ENCODE measurements around the gene CYTH4. TPM values are rescaled to one million over a fixed set of nuclear protein-coding genes. Genes with fewer than 3 reads are reported as not detected.

The CYTH4 gene
- total and polyA plus RNA-seq, 10 of the 15 experiments (the other 5 are each of a cell fraction or from before 2014, with no cell fraction given) = 1.5 to 27.3 (median 16.9) TPM

- TF ChIP-seq BCL3 (IDR thresholded peaks at IDR 0.05; ENCODE audit: borderline replicate concordance, insufficient read depth, low read depth, low read length, poor library complexity, severe bottlenecking) (peak; percentile 12), TAF1 (IDR thresholded peaks at IDR 0.05; ENCODE audit: borderline replicate concordance, low read depth, low read length) (0 out of 2 replicates have a peak, but pooled peaks have one; percentile 22), MLLT1 (IDR thresholded peaks at IDR 0.05) (peak; percentile 45; the same call in 1 of the 2 replicates), PAX5 (IDR thresholded peaks at IDR 0.05; ENCODE audit: borderline replicate concordance, low read depth, low read length) (0 out of 2 replicates have a peak, but pooled peaks have one; percentile 25), STAT3 (IDR thresholded peaks at IDR 0.05; ENCODE audit: low read depth, low read length) (no peak), E2F8 (IDR thresholded peaks at IDR 0.05; ENCODE audit: low read depth, partially characterized antibody) (no peak), ETV6 (conservative IDR thresholded peaks at IDR 0.05 in 1 of 2, IDR thresholded peaks at IDR 0.05 in 1 of 2; ENCODE audit: borderline replicate concordance in 1 of 2, low read depth in 1 of 2) (peak in 1 of 2 experiments; percentile 13; a peak in 1 of 4 replicates), DPF2 (IDR thresholded peaks at IDR 0.05) (peak; percentile 74; the same call in 1 of the 2 replicates), NFXL1 (IDR thresholded peaks at IDR 0.05; ENCODE audit: borderline replicate concordance) (no peak), IKZF2 (IDR thresholded peaks at IDR 0.05) (peak; percentile 47 to 67; a peak in 2 of 4 replicates), CREM (IDR thresholded peaks at IDR 0.05; ENCODE audit: low read depth) (peak; percentile 35; the same call in 1 of the 2 replicates), BCL11A (IDR thresholded peaks at IDR 0.05; ENCODE audit: low read depth, low read length) (0 out of 2 replicates have a peak, but pooled peaks have one; percentile 11), JUND (IDR thresholded peaks at IDR 0.05; ENCODE audit: low read depth, low read length) (0 out of 2 replicates have a peak, but pooled peaks have one; percentile 3), FOXM1 (IDR thresholded peaks at IDR 0.05; ENCODE audit: low read depth, low read length) (no peak), POLR2A (IDR thresholded peaks at IDR 0.05; ENCODE audit: low read depth, low read length) (peak; percentile 40; the same call in 1 of the 2 replicates), ZNF622 (IDR thresholded peaks at IDR 0.05) (no peak), SUZ12 (IDR thresholded peaks at IDR 0.05; ENCODE audit: unreplicated experiment) (no peak), ZNF592 (IDR thresholded peaks at IDR 0.05) (peak; percentile 34; the same call in 1 of the 2 replicates), HDAC2 (IDR thresholded peaks at IDR 0.05) (no peak), IKZF1 (conservative IDR thresholded peaks at IDR 0.05) (peak; percentile 77)
Measured at GRCh38 chr22:37309211-37310074, 27.1 kb downstream of the CYTH4 start (continued).

All from GM12878 (cell line).